WERI-Rb-1 (cell line): ENCODE measurements around the gene HIGD1A.

Source experiments
- DNase-seq: peaks from one replicate; pipeline ENCODE4 v3.0.0-alpha.2; 2020
- H3K27ac ChIP-seq: fragments of 250-450 bp; sonication (Bioruptor Pico); 2 replicates; pipeline ENCODE4 v1.5.1; 2020; ENCODE audit warnings: mild to moderate bottlenecking, moderate library complexity
- H3K27me3 ChIP-seq: fragments of 250-450 bp; sonication (Bioruptor Pico); 2 replicates; pipeline ENCODE4 v1.5.1; 2021; ENCODE audit warnings: mild to moderate bottlenecking, low read depth, moderate library complexity; ENCODE audit not compliant: insufficient read depth, severe bottlenecking
- H3K36me3 ChIP-seq: fragments of 250-450 bp; sonication (Bioruptor Pico); 2 replicates; pipeline ENCODE4 v1.5.1; 2020; ENCODE audit warnings: mild to moderate bottlenecking, moderate library complexity
- H3K4me3 ChIP-seq: 2 replicates; pipeline ENCODE4 v1.5.1; 2011; ENCODE audit warnings: low read depth, mild to moderate bottlenecking, control low read depth, low read length
- H3K9me3 ChIP-seq: fragments of 250-450 bp; sonication (Bioruptor Pico); 2 replicates; pipeline ENCODE4 v1.5.1; 2021; ENCODE audit warnings: mild to moderate bottlenecking, moderate library complexity; ENCODE audit not compliant: severe bottlenecking
- CTCF ChIP-seq: IDR thresholded peaks from 2 replicates; pipeline ENCODE4 v1.5.1; 2011; ENCODE audit warnings: low read depth, mild to moderate bottlenecking, control low read depth, inconsistent platforms, low read length

The HIGD1A gene

GRCh38 chr3:42746455-42747450 lies 57.5 kb downstream of the HIGD1A start:
- no peaks in the 10 kb centered on the region for H3K36me3 ChIP-seq

GRCh38 chr3:42745776-42746454 lies 58.4 kb downstream of the HIGD1A start:
- DNase-seq = no peak
- H3K9me3 ChIP-seq = no peaks in the 10 kb centered on the region

More at GRCh38 chr3:42746455-42747450, 57.5 kb downstream of the HIGD1A start:
- no peak overlapping the region for H3K27ac ChIP-seq
- TF ChIP-seq CTCF = no peak
- no peak for DNase-seq
- H3K27me3 ChIP-seq = no peaks in the 10 kb centered on the region
- no peaks in the 10 kb centered on the region for H3K9me3 ChIP-seq
- H3K4me3 ChIP-seq = no peak overlapping the region

GRCh38 chr3:42745291-42745745 lies 59.0 kb downstream of the HIGD1A start:
- no peak for DNase-seq
- no peaks in the 10 kb centered on the region for H3K9me3 ChIP-seq
- H3K27ac ChIP-seq = no peak overlapping the region
- H3K27me3 ChIP-seq = no peaks in the 10 kb centered on the region
- no peak overlapping the region for H3K4me3 ChIP-seq
- TF ChIP-seq CTCF = no peak
- no peaks in the 10 kb centered on the region for H3K36me3 ChIP-seq

More at GRCh38 chr3:42745776-42746454, 58.4 kb downstream of the HIGD1A start:
- Histone ChIP-seq H3K4me3 (no peak overlapping the region), H3K27me3 (no peaks in the 10 kb centered on the region), H3K27ac (no peak overlapping the region), H3K36me3 (no peaks in the 10 kb centered on the region)
- TF ChIP-seq CTCF = no peak

GRCh38 chr3:42743204-42743995 lies 60.9 kb downstream of the HIGD1A start:
- Histone ChIP-seq H3K27me3 (no peaks in the 10 kb centered on the region), H3K27ac (no peak overlapping the region)
- DNase-seq = no peak

More at GRCh38 chr3:42743204-42743995, 60.9 kb downstream of the HIGD1A start:
- no peak for TF ChIP-seq CTCF
- Histone ChIP-seq H3K36me3 (no peaks in the 10 kb centered on the region), H3K9me3 (no peaks in the 10 kb centered on the region), H3K4me3 (no peak overlapping the region)
